ENCODE results near the gene ARHGEF33. TPM values are rescaled to one million over a fixed set of nuclear protein-coding genes. Genes with fewer than 3 reads are reported as not detected.

ARHGEF33 gene
- total and polyA plus RNA-seq, 10 donors: 0.04 to 2.0 (median 0.40) TPM

GRCh38 chr2:38988716-38989115 is 99.0 kb downstream of the ARHGEF33 start:
- Histone ChIP-seq H3K27ac (no peak overlapping the region), H3K27me3 (replicated peaks in 1 of 7) (no peaks in the 10 kb centered on the region), H3K9me3 (no peaks in the 10 kb centered on the region), H3K36me3 (peaks cover 0 to 92% (median 46%) of the 10 kb centered on the region in 6 donors), H3K4me3 (no peak overlapping the region), H3K4me1 (no peaks in the 10 kb centered on the region)
- DNase-seq: no peak
- 96 to 100% (median 100%) methylated on average over 1 of the region's 1 CpG for WGBS, 5 donors
- intact Hi-C loops (cut with DNase I; ENCODE audit: low total_unique reads): no loop called here
- TF ChIP-seq POLR2A (IDR thresholded peaks at IDR 0.05) (no peak), POLR2AphosphoS5 (IDR thresholded peaks at IDR 0.05) (no peak)
- TF ChIP-seq, protein P1, sequence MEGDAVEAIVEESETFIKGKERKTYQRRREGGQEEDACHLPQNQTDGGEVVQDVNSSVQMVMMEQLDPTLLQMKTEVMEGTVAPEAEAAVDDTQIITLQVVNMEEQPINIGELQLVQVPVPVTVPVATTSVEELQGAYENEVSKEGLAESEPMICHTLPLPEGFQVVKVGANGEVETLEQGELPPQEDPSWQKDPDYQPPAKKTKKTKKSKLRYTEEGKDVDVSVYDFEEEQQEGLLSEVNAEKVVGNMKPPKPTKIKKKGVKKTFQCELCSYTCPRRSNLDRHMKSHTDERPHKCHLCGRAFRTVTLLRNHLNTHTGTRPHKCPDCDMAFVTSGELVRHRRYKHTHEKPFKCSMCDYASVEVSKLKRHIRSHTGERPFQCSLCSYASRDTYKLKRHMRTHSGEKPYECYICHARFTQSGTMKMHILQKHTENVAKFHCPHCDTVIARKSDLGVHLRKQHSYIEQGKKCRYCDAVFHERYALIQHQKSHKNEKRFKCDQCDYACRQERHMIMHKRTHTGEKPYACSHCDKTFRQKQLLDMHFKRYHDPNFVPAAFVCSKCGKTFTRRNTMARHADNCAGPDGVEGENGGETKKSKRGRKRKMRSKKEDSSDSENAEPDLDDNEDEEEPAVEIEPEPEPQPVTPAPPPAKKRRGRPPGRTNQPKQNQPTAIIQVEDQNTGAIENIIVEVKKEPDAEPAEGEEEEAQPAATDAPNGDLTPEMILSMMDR (IDR thresholded peaks at IDR 0.05 in 8 of 11, conservative IDR thresholded peaks at IDR 0.05 in 3 of 11): no peak

DNA sequence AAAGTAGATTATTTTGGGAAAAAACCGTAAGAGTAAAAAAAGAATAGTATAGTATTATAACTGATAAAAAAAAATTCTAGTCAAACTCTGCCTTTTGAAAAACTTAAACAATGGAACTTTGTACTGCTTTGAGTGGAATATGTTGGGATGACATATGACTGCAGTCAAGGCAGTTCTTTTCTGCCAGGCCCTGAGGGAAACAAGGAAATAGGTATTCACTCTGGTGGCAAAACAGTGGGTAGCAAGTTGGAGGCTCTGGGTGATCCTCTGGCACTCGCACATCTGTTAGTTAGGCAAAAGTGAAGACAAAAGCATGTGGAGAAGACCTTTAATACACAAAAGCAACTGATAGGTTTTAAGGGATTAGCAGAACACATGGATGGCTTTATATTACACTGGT is 102.2 kb downstream of the ARHGEF33 start:
- Histone ChIP-seq H3K27ac (no peak overlapping the region), H3K36me3 (peaks cover 0 to 92% (median 48%) of the 10 kb centered on the region in 6 donors), H3K4me1 (no peaks in the 10 kb centered on the region), H3K4me3 (no peak overlapping the region), H3K9me3 (no peaks in the 10 kb centered on the region), H3K27me3 (replicated peaks in 1 of 7) (no peaks in the 10 kb centered on the region)
- DNase-seq: no peak
- TF ChIP-seq POLR2AphosphoS5 (IDR thresholded peaks at IDR 0.05): no peak
- TF ChIP-seq, protein P1 (IDR thresholded peaks at IDR 0.05 in 8 of 11, conservative IDR thresholded peaks at IDR 0.05 in 3 of 11): no peak
- no peak for TF ChIP-seq POLR2A (IDR thresholded peaks at IDR 0.05)
- 93 to 96% (median 95%) methylated on average over 2 of the region's 2 CpGs for WGBS, 5 donors
- intact Hi-C loops (cut with DNase I; ENCODE audit: low total_unique reads): no loop called here

DNA sequence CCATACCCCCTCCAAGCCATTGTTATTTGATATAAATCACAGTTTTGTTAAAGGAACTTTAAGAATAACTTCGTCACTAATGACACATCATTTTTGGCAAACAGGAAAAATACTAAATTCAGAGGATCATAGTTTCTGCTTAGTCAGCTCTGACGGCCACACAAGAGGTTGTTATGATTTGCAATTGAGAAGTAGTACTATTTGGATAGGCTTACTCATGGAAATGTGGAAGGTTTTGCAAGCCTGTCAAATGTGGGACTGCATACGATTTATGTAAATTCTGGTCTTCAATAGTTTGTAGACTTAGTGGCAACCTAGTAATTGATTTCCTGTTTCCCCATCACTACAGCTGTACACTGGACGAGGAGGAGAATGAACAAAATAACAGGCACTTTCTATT is 108.1 kb downstream of the ARHGEF33 start:
- H3K4me3 ChIP-seq: no peak overlapping the region
- whole genome bisulfite sequencing, 5 donors: 39 to 71% (median 51%) methylated on average over 4 of the region's 4 CpGs
- no peaks in the 10 kb centered on the region for H3K9me3 ChIP-seq
- H3K4me1 ChIP-seq: no peaks in the 10 kb centered on the region
- DNase-seq: no peak
- no peaks in the 10 kb centered on the region for H3K27me3 ChIP-seq (replicated peaks in 1 of 7)
- intact Hi-C loops (cut with DNase I; ENCODE audit: low total_unique reads): no loop called here
- no peak overlapping the region for H3K27ac ChIP-seq
- H3K36me3 ChIP-seq: peaks cover 0 to 100% (median 65%) of the 10 kb centered on the region in 6 donors
- TF ChIP-seq POLR2A (IDR thresholded peaks at IDR 0.05): no peak
- TF ChIP-seq, protein P1 (IDR thresholded peaks at IDR 0.05 in 8 of 11, conservative IDR thresholded peaks at IDR 0.05 in 3 of 11): no peak
- no peak for TF ChIP-seq POLR2AphosphoS5 (IDR thresholded peaks at IDR 0.05)

- intact Hi-C loops (cut with DNase I; ENCODE audit: low total_unique reads): no loop called here
- H3K27ac ChIP-seq: no peak overlapping the region
- no peak overlapping the region for H3K4me3 ChIP-seq
- TF ChIP-seq POLR2A (IDR thresholded peaks at IDR 0.05) (no peak), POLR2AphosphoS5 (IDR thresholded peaks at IDR 0.05) (no peak)
- TF ChIP-seq, protein P1 (IDR thresholded peaks at IDR 0.05 in 8 of 11, conservative IDR thresholded peaks at IDR 0.05 in 3 of 11): no peak
- H3K4me1 ChIP-seq: no peaks in the 10 kb centered on the region
- no peak for DNase-seq
- H3K36me3 ChIP-seq: peaks cover 0 to 99% (median 61%) of the 10 kb centered on the region in 6 donors
- WGBS, 5 donors: 95 to 100% (median 97%) methylated on average over 2 of the region's 2 CpGs
- H3K27me3 ChIP-seq (replicated peaks in 1 of 7): no peaks in the 10 kb centered on the region
- no peaks in the 10 kb centered on the region for H3K9me3 ChIP-seq
Observed at GRCh38 chr2:39000552-39000951, 110.9 kb downstream of the ARHGEF33 start.

Data from spleen (tissue), 11 donors.